A549 (cell line): ENCODE measurements around the gene PASK.

ENCODE experiments used
- BHLHE40 ChIP-seq: IDR thresholded peaks from 2 replicates; pipeline ENCODE4 v1.6.1; 2012; ENCODE audit warnings: low read depth, low read length, inconsistent platforms
- CEBPB ChIP-seq, 2 experiments: fragments of >200 bp in 1 of 2; sonication (Bioruptor Twin) in 1 of 2; formaldehyde crosslinking in 1 of 2; IDR thresholded peaks; 2 replicates each; pipeline ENCODE4 v1.6.1; 2012 to 2016
- CHD2 ChIP-seq: fragments of 150-350 bp; IDR thresholded peaks from 2 replicates; pipeline ENCODE4 v1.6.1; 2014; ENCODE audit warnings: low read length; ENCODE audit not compliant: partially characterized antibody
- CHD4 ChIP-seq: fragments of 200-600 bp; sonication (generic); IDR thresholded peaks from 2 replicates; pipeline ENCODE4 v1.6.1; 2016; ENCODE audit warnings: antibody characterized with exemption, mild to moderate bottlenecking, borderline replicate concordance
- CTCF ChIP-seq: fragments of >200 bp; sonication (Bioruptor Twin); formaldehyde crosslinking; IDR thresholded peaks from 3 replicates; pipeline ENCODE4 v1.5.1; 2016
- EHMT2 ChIP-seq: fragments of 200-600 bp; sonication (generic); IDR thresholded peaks from 2 replicates; pipeline ENCODE4 v1.6.1; 2016; ENCODE audit warnings: antibody characterized with exemption, low read depth, mild to moderate bottlenecking, moderate library complexity
- JUNB ChIP-seq: fragments of >200 bp; sonication (Bioruptor Twin); formaldehyde crosslinking; IDR thresholded peaks from 2 replicates; pipeline ENCODE4 v1.6.1; 2016
- KDM1A ChIP-seq: fragments of 200-600 bp; sonication (generic); IDR thresholded peaks from 2 replicates; pipeline ENCODE4 v1.6.1; 2016; ENCODE audit warnings: low read depth, mild to moderate bottlenecking
- POLR2A ChIP-seq: IDR thresholded peaks from 2 replicates; pipeline ENCODE4 v1.6.1; 2012; ENCODE audit warnings: mild to moderate bottlenecking, low read length
- REST ChIP-seq: fragments of 200-600 bp; sonication (generic); IDR thresholded peaks from 2 replicates; pipeline ENCODE4 v1.6.1; 2016; ENCODE audit warnings: antibody characterized with exemption, mild to moderate bottlenecking, moderate library complexity
- RFX5 ChIP-seq: fragments of 450-650 bp; IDR thresholded peaks from 2 replicates; pipeline ENCODE4 v1.7.1; 2014; ENCODE audit warnings: antibody characterized with exemption, mild to moderate bottlenecking, moderate library complexity
- SMC3 ChIP-seq: fragments of >200 bp; sonication (Bioruptor Twin); formaldehyde crosslinking; IDR thresholded peaks from 3 replicates; pipeline ENCODE4 v1.6.1; 2018; ENCODE audit warnings: inconsistent platforms

- TF ChIP-seq POLR2A (no peak), CTCF (no peak), RFX5 (no peak), CEBPB (IDR thresholded peaks at IDR 0.05) (no peak), SMC3 (no peak), KDM1A (no peak), CHD4 (no peak), REST (no peak), EHMT2 (no peak), BHLHE40 (no peak), CHD2 (no peak), JUNB (no peak)
Measured at GRCh38 chr2:241183221-241183620, 33.9 kb upstream of the PASK start.
